Gastroesophageal sphincter (tissue), 3 donors: ENCODE measurements around the gene PDXK.

ENCODE experiments used
- CTCF ChIP-seq, 4 experiments: fragments of 200-600 bp in 2 of 4; fragments of 450-650 bp in 2 of 4; sonication (generic) in 1 of 4; IDR thresholded peaks; one replicate each; pipeline ENCODE4 v1.5.1; 2017 to 2019; ENCODE audit warnings: antibody characterized with exemption in 4 of 4, mild to moderate bottlenecking in 2 of 4, moderate library complexity in 2 of 4
- EP300 ChIP-seq: sonication (generic); formaldehyde crosslinking; IDR thresholded peaks from one replicate; pipeline ENCODE4 v1.6.1; 2017; ENCODE audit warnings: antibody characterized with exemption, mild to moderate bottlenecking
- POLR2A ChIP-seq, 2 donors: fragments of 450-650 bp; IDR thresholded peaks; one replicate each; pipeline ENCODE4 v1.6.1; 2017; ENCODE audit warnings: antibody characterized with exemption in 2 of 2, mild to moderate bottlenecking in 2 of 2, moderate library complexity in 1 of 2
- POLR2AphosphoS5 ChIP-seq: sonication (generic); formaldehyde crosslinking; IDR thresholded peaks from one replicate; pipeline ENCODE4 v1.6.1; 2017; ENCODE audit warnings: antibody characterized with exemption

DNA sequence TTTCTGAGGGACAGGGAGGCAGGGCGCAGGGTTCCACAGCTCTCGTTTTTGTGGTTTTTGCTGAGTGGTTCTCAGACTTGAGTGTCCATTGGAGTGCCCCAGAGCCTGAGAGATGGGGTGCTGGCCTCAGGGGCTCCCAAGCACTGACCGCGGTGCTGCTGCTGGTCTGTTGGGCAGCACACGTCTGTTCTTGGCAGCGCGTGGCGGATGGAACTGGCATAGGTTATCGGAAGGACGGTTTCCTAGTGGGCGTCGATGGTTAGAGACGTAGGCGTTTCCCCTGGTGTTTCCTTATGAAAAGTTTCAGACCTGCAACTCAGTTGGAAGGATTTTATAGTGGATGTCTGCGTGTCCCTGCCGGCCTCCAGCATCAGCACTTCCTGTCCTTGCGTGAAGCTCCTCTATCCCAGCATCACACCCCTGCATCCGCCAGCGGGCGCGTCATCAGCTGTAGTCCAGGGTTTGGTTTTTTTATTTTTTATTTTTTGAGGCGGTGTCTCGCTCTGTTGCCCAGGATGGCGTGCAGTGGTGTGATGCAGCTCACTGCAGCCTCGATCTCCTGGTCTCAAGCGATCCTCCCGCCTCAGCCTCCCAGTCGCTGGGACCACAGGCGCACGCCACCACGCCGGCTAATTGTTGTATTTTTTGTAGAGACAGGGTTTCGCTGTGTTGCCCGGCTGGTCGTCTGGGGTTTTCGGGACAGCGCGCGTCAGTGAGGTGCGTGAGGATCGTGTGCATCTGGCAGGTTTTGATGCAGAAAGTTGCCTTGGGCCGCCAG, 82.3 kb downstream of the PDXK start:
- TF ChIP-seq CTCF (IDR thresholded peaks at IDR 0.05): no peak
- TF ChIP-seq POLR2AphosphoS5: no peak
- no peak for TF ChIP-seq EP300
- TF ChIP-seq POLR2A (IDR thresholded peaks at IDR 0.05): no peak
